SIG-M5 treated with dmso at 0.1 percent for 504 hours (cell line): ENCODE measurements around the gene PPFIA4.

Experiments
- DNase-seq: peaks from one replicate; lab custom pipeline; 2025; ENCODE audit not compliant: unreplicated experiment; lab: John Stamatoyannopoulos, UW

The PPFIA4 gene

GRCh38 chr1:203056012-203056411 is 29.7 kb downstream of the PPFIA4 start:
- no peak for DNase-seq

- no peak for DNase-seq
Observed at GRCh38 chr1:203056516-203056915, 30.2 kb downstream of the PPFIA4 start.

GRCh38 chr1:203057911-203058675 is 31.8 kb downstream of the PPFIA4 start:
- DNase-seq, result peak; percentile 86

- peak; percentile 80 for DNase-seq
Observed at GRCh38 chr1:203058676-203058935, 32.3 kb downstream of the PPFIA4 start.

GRCh38 chr1:203059485-203059884 is 33.2 kb downstream of the PPFIA4 start:
- peak; percentile 86 for DNase-seq

GRCh38 chr1:203060115-203060514 is 33.8 kb downstream of the PPFIA4 start:
- no peak for DNase-seq

GRCh38 chr1:203063287-203063686 is 37.0 kb downstream of the PPFIA4 start:
- DNase-seq, result no peak

GRCh38 chr1:203065191-203065590 is 38.9 kb downstream of the PPFIA4 start:
- DNase-seq, result no peak

GRCh38 chr1:203065986-203066385 is 39.7 kb downstream of the PPFIA4 start:
- no peak for DNase-seq

GRCh38 chr1:203066965-203067364 is 40.7 kb downstream of the PPFIA4 start:
- no peak for DNase-seq

- peak; percentile 96 for DNase-seq
Observed at GRCh38 chr1:203069030-203069747, 42.9 kb downstream of the PPFIA4 start.

- no peak for DNase-seq
Observed at GRCh38 chr1:203072002-203072602, 45.8 kb downstream of the PPFIA4 start.

- no peak for DNase-seq
Observed at GRCh38 chr1:203072911-203073310, 46.6 kb downstream of the PPFIA4 start.

- DNase-seq, result no peak
Observed at GRCh38 chr1:203073469-203073868, 47.2 kb downstream of the PPFIA4 start.

- DNase-seq, result no peak
Observed at GRCh38 chr1:203074610-203075009, 48.3 kb downstream of the PPFIA4 start.

- DNase-seq, result no peak
Observed at GRCh38 chr1:203075236-203076030, 49.1 kb downstream of the PPFIA4 start.

GRCh38 chr1:203076031-203076511 is 49.8 kb downstream of the PPFIA4 start:
- peak; percentile 41 for DNase-seq

GRCh38 chr1:203077367-203077766 is 51.1 kb downstream of the PPFIA4 start:
- no peak for DNase-seq

GRCh38 chr1:203077956-203078355 is 51.7 kb downstream of the PPFIA4 start:
- no peak for DNase-seq

GRCh38 chr1:203078478-203078877 is 52.2 kb downstream of the PPFIA4 start:
- DNase-seq, result no peak

- no peak for DNase-seq
Observed at GRCh38 chr1:203080456-203080855, 54.2 kb downstream of the PPFIA4 start.
